Activated CD8-positive, alpha-beta memory T cell treated with anti-CD3 and anti-CD28 coated beads, Interleukin-2, amount 50 U/mL, for 1 hour (primary cell): ENCODE measurements around the gene LRRC34.

ENCODE experiments used
- DNase-seq: peaks from one replicate; pipeline ENCODE4 v3.0.0-alpha.2; 2020; ENCODE audit errors: extremely low read depth

Gene LRRC34

GRCh38 chr3:169764882-169765612 is 47.7 kb downstream of the LRRC34 start, which contains the start of gene TERC:
TSS of gene TERC (minus strand) at chr3:169765060.
- peak; percentile 89 for DNase-seq

GRCh38 chr3:169764312-169764881 is 48.3 kb downstream of the LRRC34 start:
- DNase-seq = peak; percentile 21

GRCh38 chr3:169760479-169760878 is 52.2 kb downstream of the LRRC34 start:
- no peak for DNase-seq

- no peak for DNase-seq
Observed at GRCh38 chr3:169759256-169759655, 53.4 kb downstream of the LRRC34 start.

- no peak for DNase-seq
Observed at GRCh38 chr3:169758359-169758994, 54.2 kb downstream of the LRRC34 start.

GRCh38 chr3:169755488-169755887 is 57.2 kb downstream of the LRRC34 start:
- DNase-seq = no peak

- no peak for DNase-seq
Observed at GRCh38 chr3:169754711-169755110, 58.0 kb downstream of the LRRC34 start.

- no peak for DNase-seq
Observed at GRCh38 chr3:169751875-169752274, 60.8 kb downstream of the LRRC34 start.

- no peak for DNase-seq
Observed at GRCh38 chr3:169750665-169751064, 62.0 kb downstream of the LRRC34 start.

- DNase-seq = no peak
Observed at GRCh38 chr3:169748670-169749069, 64.0 kb downstream of the LRRC34 start.

GRCh38 chr3:169746924-169747323 is 65.8 kb downstream of the LRRC34 start:
- no peak for DNase-seq

GRCh38 chr3:169744366-169745054 is 68.2 kb downstream of the LRRC34 start:
- no peak for DNase-seq
